A204.1 (cell line): ENCODE measurements around the gene GNAI1.
"Not testable (repeated sequence)": the region's sequence is repeated elsewhere in the genome, so short reads cannot be mapped to it uniquely, and the experiment has no call there.

Experiments used
- FAIRE-seq: peaks from 2 replicates; lab custom pipeline; 2012; peaks lifted over from hg19 to GRCh38; lab: Jason Lieb, UNC

Gene GNAI1

DNA sequence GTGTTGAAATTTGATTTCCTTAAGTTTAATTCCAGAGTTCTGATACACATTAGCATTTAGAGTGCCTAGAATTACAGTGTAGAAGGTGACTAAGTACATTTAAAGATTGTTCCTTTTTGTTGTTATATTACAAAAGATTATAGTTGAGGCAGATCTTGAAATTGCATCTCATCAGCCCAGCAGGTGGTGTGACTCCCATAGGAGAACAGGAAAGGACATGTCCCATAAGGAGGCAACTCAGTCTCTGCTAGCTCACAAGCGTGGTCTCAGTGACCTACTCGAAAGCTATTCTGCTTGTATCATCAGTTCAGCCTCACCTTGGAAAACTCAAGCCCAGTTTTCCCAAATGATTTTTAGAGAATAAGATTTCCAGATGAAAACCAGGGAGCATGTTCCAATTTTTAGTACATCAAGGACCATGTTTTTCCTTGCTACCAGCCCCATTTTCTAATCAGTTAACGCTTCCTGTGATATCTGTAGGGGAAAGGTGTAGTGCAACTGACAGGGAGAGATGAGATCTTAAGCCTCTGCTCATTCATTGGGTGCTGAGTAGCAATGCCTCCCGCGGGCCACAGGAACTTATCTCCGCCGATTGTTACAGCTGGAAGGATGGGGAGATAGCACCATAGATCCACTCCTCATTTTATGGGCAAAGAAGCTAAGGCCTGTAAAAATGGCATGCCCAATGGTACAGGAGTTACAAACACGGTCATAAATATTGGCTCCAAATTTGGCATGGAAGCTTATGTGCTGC is 1.1 kb upstream of the GNAI1 start:
- FAIRE-seq = no peak

- FAIRE-seq = no peak
Measured at GRCh38 chr7:80134115-80134535, 506 bp upstream of the GNAI1 start.

- no peak for FAIRE-seq
Measured at GRCh38 chr7:80135309-80136104, 876 bp downstream of the GNAI1 start.

- no peak for FAIRE-seq
Measured at GRCh38 chr7:80136261-80137055, 1.8 kb downstream of the GNAI1 start.

DNA sequence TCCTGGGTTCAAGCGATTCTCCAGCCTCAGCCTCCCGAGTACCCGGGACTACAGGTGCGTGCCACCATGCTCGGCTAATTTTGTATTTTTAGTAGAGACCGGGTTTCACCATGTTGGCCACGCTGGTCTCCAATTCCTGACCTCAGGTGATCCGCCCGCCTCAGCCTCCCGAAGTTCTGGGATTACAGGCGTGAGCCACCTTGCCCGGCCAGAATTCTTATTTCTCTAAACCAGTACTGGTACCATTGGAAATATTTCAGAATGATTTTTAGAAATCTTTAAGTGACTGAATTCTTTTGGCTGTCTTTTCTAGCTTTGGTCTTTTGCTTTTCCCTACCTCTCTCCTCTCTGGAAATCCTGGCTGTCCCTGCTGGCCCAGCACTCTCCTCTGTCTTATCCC is 2.8 kb downstream of the GNAI1 start:
- no peak for FAIRE-seq

DNA sequence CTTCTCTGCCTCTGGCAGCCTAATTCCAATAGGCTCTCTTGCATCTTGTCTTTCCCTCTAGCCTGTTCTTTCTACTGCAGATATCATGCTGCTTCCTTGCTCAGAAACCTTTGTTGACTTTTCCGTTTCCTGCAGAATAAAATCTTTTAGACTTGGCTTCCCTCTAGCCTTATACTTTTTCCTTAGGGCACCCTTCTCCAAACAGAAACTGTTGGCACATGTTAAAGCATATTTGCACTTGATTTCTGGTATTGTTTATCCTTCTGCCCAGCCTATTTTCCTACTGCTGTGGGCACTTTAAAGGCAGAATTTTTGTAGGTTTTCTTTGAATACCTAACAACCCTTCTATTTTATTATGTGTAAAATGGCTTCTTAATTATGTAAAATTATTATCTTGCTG is 4.6 kb downstream of the GNAI1 start:
- FAIRE-seq = no peak

DNA sequence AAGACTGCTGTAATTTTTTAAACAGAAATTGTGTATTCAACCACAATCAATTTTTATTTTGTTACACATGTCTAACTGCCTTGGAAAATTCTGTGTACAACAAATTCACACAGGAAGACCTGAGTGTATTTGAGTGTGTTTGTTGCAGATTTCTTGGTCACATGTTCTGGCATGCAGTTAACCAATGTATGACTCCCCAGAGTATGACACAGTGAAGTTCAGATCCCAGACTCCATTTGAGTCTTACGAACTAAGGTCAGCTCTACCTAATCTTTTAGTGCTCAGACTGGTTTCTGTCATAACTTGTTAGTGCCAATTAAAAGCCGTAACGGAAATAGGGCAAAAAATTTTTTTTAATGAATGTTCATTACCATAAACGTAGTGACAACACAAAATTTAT is 5.8 kb downstream of the GNAI1 start:
- FAIRE-seq = no peak

- no peak for FAIRE-seq
Measured at GRCh38 chr7:80141376-80141775, 6.7 kb downstream of the GNAI1 start.

DNA sequence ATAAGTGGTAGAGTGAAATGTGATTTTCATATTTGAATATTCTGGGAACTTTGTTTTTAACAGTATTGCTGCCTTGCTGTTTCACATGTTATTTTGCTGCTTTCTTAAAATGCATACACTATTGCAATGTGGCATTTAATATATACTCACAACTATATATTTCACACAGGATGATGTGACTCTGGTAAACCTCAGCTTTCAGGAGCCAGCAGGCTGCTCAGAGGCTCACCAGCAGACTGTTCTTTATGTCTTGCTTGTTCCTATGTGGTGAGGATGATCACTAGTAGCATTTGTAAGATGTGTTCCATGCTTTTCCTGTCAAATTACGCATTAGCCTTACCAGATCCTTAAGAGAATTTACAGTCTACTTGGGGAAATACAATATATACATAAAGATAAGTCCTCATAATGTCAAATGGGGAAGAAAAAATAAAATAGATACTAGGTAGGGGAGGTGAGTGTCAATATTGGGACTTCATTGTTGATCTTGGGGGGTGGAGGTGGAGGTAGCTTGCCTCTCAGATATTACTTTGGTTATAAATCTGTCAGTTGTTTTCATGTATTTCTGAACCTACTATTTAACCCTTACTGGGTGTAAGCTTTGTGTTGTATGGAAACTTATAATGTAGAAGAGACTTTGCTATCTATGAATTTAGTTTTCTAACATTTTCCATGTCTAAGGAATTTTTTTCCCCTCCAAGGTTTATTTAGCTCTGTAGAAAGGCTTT is 8.4 kb downstream of the GNAI1 start:
- no peak for FAIRE-seq

- no peak for FAIRE-seq
Measured at GRCh38 chr7:80145780-80146422, 11.3 kb downstream of the GNAI1 start.

- FAIRE-seq = no peak
Measured at GRCh38 chr7:80146545-80147182, 12.0 kb downstream of the GNAI1 start.

DNA sequence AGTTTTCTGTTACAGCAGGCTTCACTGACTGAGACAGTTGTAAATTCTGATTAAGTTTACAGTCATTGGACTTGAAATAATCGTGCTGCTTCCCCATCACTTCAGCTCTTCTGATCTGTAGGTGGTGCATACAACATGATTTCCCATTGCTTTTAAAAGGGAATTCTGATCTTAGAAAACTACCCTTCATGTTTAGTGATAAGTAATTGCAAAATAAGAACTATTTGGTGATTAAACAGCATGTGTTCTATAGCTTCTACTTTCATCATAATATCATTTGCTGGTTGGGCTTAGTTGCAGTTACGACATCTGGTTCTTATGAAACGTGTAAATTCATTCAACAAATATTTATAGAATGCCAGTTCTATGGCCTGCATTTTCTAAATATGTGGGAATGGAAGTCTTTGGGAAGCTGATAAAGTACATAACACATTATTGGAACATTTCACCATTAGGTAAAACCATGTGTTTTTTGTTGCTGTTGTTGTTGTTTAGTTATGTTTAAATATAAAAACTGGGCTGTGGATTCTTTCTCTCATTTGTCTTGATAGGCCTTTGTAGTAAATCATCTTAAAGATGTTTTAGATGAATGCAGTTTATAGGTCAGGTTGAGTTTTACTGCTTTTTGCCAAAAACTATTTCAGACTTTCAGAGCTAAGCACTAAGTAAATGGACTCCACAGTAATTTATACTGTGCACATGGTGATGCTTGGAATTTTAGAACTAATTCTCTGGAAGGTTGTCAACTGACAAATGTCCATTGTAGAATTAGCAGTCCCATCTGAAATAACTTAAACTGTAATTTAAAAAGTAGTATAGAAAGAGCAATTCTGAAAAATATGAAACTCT is 13.1 kb downstream of the GNAI1 start:
- no peak for FAIRE-seq

DNA sequence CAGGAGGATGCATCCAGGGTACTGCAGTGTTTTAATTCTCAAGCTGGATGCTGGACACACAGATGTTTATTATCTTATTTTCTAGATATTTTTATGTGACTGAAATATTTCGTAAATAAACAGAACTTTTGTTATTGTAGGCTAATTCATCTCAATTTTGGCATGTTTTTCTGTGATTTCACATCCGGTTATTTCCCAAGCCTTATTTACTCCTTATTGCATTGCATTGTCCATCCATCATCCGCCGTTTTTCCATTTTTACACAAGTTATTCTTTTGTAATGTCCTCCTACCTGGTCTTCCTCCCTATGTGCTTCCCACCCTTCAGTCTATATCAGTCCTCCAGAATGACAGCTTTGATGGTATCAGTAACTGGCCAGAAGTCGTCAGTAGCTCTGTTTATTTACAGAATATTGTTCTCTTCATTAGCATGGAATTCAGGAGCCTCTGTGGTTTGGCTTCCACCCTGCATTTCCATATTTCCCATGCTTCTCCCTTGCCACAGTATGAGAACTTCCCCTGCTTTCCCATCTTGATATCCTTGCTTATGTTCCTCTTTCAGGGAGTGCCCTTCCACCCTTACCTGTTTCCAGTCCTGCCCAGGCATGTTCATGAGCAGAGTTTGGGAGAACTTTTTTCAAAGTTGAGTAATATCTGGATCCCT is 16.1 kb downstream of the GNAI1 start:
- no peak for FAIRE-seq

- FAIRE-seq = no peak
Measured at GRCh38 chr7:80151274-80151665, 16.6 kb downstream of the GNAI1 start.

DNA sequence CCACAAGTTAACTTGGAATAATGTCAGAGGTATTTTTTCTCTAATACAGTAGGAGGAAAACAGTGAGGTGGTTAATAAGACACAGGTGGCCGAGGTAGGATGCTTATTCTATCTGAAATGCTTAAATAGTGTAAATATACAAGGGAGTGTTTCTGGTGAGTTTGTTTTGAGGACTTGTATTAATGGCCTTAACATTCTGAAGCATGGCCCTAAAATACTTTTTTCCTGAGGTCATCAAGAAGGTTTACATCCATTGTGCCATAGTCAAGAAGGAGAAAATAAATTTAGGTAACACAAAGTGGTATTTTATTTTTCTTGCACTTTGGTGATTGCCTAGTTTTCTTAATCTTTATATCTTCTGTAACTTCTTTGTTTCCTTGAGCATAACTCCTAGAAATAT is 18.8 kb downstream of the GNAI1 start:
- no peak for FAIRE-seq

DNA sequence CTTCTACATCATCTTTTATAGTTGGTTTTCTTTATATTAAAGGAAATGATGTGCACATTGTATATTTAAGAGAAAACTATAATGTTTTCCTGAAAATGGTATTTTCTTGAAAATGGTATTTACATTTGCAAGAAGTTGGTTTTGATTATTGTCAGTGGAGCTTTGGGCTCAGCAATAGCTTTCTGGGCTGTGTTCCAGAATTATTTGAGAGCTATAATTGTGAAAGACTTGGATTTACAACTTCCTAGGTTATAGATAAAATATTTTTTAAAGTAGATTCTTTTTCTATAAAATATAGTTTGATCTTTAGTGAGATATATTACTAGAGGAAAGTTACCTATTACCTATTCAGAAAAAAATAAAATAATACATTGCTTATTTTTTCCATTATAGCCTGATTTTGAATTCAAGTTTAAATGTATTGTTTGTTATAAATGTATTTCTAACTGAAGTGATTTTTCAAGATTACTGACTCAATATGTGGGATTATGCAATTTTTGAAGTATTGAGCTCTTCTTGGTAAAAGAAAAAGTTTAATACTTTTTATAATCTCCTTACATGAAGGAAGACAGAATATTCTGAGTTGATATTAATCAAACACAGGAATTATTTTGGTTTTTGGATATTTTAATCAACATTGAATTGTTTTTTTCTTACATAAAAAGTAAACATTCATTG is 20.2 kb downstream of the GNAI1 start:
- no peak for FAIRE-seq

DNA sequence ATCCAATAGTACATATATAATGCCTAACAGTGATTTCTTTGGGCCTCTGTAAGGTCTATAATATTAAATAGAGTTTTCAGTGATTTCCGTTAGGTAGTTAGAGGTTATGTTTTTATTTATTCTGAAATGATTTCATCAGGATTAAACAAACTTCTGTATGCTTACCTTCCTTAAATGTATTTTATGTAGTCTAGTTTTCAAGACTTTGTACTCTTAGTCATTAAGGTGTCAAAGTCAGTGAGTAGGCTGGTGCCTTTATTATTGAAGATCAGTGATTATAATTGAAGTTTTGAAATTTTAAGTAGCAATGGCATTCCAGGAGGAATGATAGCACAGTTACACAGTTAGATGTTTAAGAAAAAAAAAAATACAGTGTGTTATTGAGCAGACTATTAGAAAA is 20.7 kb downstream of the GNAI1 start:
- no peak for FAIRE-seq

DNA sequence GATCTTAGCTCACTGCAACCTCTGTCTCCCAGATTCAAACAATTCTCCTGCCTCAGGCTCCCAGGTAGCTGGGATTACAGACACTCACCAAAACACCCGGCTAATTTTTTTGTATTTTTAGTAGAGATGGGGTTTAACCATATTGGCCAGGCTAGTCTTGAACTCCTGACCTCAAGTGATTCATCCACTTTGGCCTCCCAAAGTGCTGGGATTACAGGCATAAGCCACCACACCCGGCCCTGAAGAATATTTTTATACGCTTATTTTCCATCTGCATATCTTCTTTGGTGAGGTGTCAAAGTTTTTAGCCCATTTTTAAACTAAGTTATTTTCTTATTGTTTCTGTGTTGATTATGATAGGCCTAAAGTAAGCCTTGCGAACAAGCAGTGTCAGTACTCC is 23.1 kb downstream of the GNAI1 start:
- FAIRE-seq = not testable (repeated sequence)

GRCh38 chr7:80159802-80160201 is 25.2 kb downstream of the GNAI1 start:
- no peak for FAIRE-seq
